Thymus (tissue), 11 donors: ENCODE data around the gene INTS15. TPM values are rescaled to one million over a fixed set of nuclear protein-coding genes. Genes with fewer than 3 reads are reported as not detected.
A peak's percentile ranks its signal among the peaks of the same experiment; 100 is the strongest.

ENCODE experiments used
- DNase-seq, 9 donors: peaks; one replicate each; pipeline ENCODE4 v3.0.0-alpha.2; 2013; ENCODE audit warnings: low spot score in 9 of 9, low read depth in 6 of 9, missing footprints in 1 of 9
- H3K27ac ChIP-seq, 2 donors: one replicate each; pipeline ENCODE4 v1.5.1; 2013; ENCODE audit warnings: control low read depth in 1 of 2, low read depth in 1 of 2, low read length in 1 of 2, mild to moderate bottlenecking in 1 of 2, moderate library complexity in 1 of 2
- H3K27me3 ChIP-seq, 2 donors: one replicate each; pipeline ENCODE4 v1.5.1; 2013; ENCODE audit warnings: low read length in 1 of 2; ENCODE audit not compliant: control insufficient read depth in 2 of 2, insufficient read depth in 1 of 2
- H3K36me3 ChIP-seq, 2 donors: one replicate each; pipeline ENCODE4 v1.5.1; 2013; ENCODE audit warnings: low read length in 1 of 2, mild to moderate bottlenecking in 1 of 2, moderate library complexity in 1 of 2; ENCODE audit not compliant: control insufficient read depth in 2 of 2, insufficient read depth in 2 of 2
- H3K4me1 ChIP-seq, 2 donors: one replicate each; pipeline ENCODE4 v1.5.1; 2013; ENCODE audit warnings: low read length in 2 of 2; ENCODE audit not compliant: control insufficient read depth in 2 of 2, insufficient read depth in 2 of 2
- H3K4me3 ChIP-seq, 2 donors: one replicate each; pipeline ENCODE4 v1.5.1; 2013; ENCODE audit warnings: low read length in 2 of 2, control low read depth in 1 of 2, mild to moderate bottlenecking in 1 of 2
- H3K9me3 ChIP-seq, 2 donors: one replicate each; pipeline ENCODE4 v1.5.1; 2013; ENCODE audit warnings: low read length in 1 of 2, mild to moderate bottlenecking in 1 of 2; ENCODE audit not compliant: control insufficient read depth in 2 of 2, insufficient read depth in 1 of 2
- WGBS: extraction: QIAGEN DNeasy Blood & Tissue Kit; methylation state at CpG from one replicate; pipeline ENCODE4 v1.1.7; 2013; 5-methylcytosine and 5-hydroxymethylcytosine counted together
- polyA plus RNA-seq: library from polyadenylated mRNA; stranded (reverse); fragments of 200-250 nt; gene quantifications from one replicate; pipeline ENCODE4 v1.2.3, GENCODE V29; 2013
- total RNA-seq: library from RNA; stranded (reverse); fragments of 120-200 nt; gene quantifications from one replicate; pipeline ENCODE4 v1.2.4, GENCODE V29; 2013
- donor health status: healthy.

INTS15 gene
- total and polyA plus RNA-seq, 2 donors = 16.8 to 28.7 TPM

- H3K27me3 ChIP-seq = no peaks in the 10 kb centered on the region
- peak within 1 kb of the TSS in 1 of 2 donors; percentile 87 for H3K27ac ChIP-seq
- H3K9me3 ChIP-seq = peaks cover 0 to 6% of the 10 kb centered on the region in 2 donors
- DNase-seq = peak in 2 of 9 donors; percentile 39 to 51
- WGBS = 2% methylated on average over 104 of the region's 104 CpGs
- H3K4me1 ChIP-seq = peaks cover 13 to 18% of the 10 kb centered on the region in 2 donors
- H3K4me3 ChIP-seq = peak within 1 kb of the TSS; percentile 56 to 94
- H3K36me3 ChIP-seq = peaks cover 19 to 23% of the 10 kb centered on the region in 2 donors
Measured at GRCh38 chr7:6636741-6637543, 47.1 kb downstream of the INTS15 start, which contains the start of gene ZNF316. ZNF316 (plus strand) TSS chr7:6637318; CDS start chr7:6642410, 5,092 bp downstream.

GRCh38 chr7:6637544-6638229 is 47.9 kb downstream of the INTS15 start:
- peak overlapping the region; percentile 56 to 94 for H3K4me3 ChIP-seq
- H3K27me3 ChIP-seq = no peaks in the 10 kb centered on the region
- peaks cover 26 to 29% of the 10 kb centered on the region in 2 donors for H3K36me3 ChIP-seq
- DNase-seq = peak in 4 of 9 donors; percentile 45 to 77 (median 62)
- peaks cover 13 to 18% of the 10 kb centered on the region in 2 donors for H3K4me1 ChIP-seq
- peak overlapping the region in 1 of 2 donors; percentile 61 for H3K27ac ChIP-seq
- under 1% methylated on average over 60 of the region's 60 CpGs for WGBS
- H3K9me3 ChIP-seq = peaks cover 0 to 6% of the 10 kb centered on the region in 2 donors

GRCh38 chr7:6639032-6639431 is 49.2 kb downstream of the INTS15 start:
- H3K27me3 ChIP-seq = no peaks in the 10 kb centered on the region
- peaks cover 0 to 6% of the 10 kb centered on the region in 2 donors for H3K9me3 ChIP-seq
- peaks cover 40 to 43% of the 10 kb centered on the region in 2 donors for H3K36me3 ChIP-seq
- 97% methylated on average over 4 of the region's 4 CpGs for WGBS
- no peak overlapping the region for H3K4me3 ChIP-seq
- H3K27ac ChIP-seq = no peak overlapping the region
- DNase-seq = no peak
- H3K4me1 ChIP-seq = peaks cover 13 to 18% of the 10 kb centered on the region in 2 donors

- 98% methylated on average over 11 of the region's 11 CpGs for WGBS
- H3K36me3 ChIP-seq = peaks cover 46 to 49% of the 10 kb centered on the region in 2 donors
- H3K27me3 ChIP-seq = no peaks in the 10 kb centered on the region
- peaks cover 0 to 6% of the 10 kb centered on the region in 2 donors for H3K9me3 ChIP-seq
- no peak overlapping the region for H3K4me3 ChIP-seq
- no peak overlapping the region for H3K27ac ChIP-seq
- no peak for DNase-seq
- peaks cover 13 to 18% of the 10 kb centered on the region in 2 donors for H3K4me1 ChIP-seq
Measured at GRCh38 chr7:6639627-6640026, 49.8 kb downstream of the INTS15 start.

- Histone ChIP-seq H3K27ac (no peak overlapping the region), H3K4me3 (no peak overlapping the region), H3K36me3 (peaks cover 52 to 54% of the 10 kb centered on the region in 2 donors), H3K9me3 (peaks cover 0 to 6% of the 10 kb centered on the region in 2 donors), H3K27me3 (no peaks in the 10 kb centered on the region), H3K4me1 (peaks cover 13 to 18% of the 10 kb centered on the region in 2 donors)
- 92% methylated on average over 11 of the region's 11 CpGs for WGBS
- DNase-seq = no peak
Measured at GRCh38 chr7:6640246-6640721, 50.5 kb downstream of the INTS15 start.

GRCh38 chr7:6641305-6642035 is 51.6 kb downstream of the INTS15 start:
- 97% methylated on average over 15 of the region's 15 CpGs for WGBS
- Histone ChIP-seq H3K27me3 (no peaks in the 10 kb centered on the region), H3K27ac (no peak overlapping the region), H3K4me1 (peaks cover 13 to 16% of the 10 kb centered on the region in 2 donors), H3K36me3 (peaks cover 61% of the 10 kb centered on the region in 2 donors), H3K9me3 (peaks cover 0 to 6% of the 10 kb centered on the region in 2 donors), H3K4me3 (no peak overlapping the region)
- DNase-seq = no peak

- peaks cover 0 to 6% of the 10 kb centered on the region in 2 donors for H3K9me3 ChIP-seq
- H3K27ac ChIP-seq = no peak overlapping the region
- no peak overlapping the region for H3K4me3 ChIP-seq
- 97% methylated on average over 24 of the region's 24 CpGs for WGBS
- peaks cover 11 to 12% of the 10 kb centered on the region in 2 donors for H3K4me1 ChIP-seq
- DNase-seq = no peak
- no peaks in the 10 kb centered on the region for H3K27me3 ChIP-seq
- peaks cover 63 to 70% of the 10 kb centered on the region in 2 donors for H3K36me3 ChIP-seq
Measured at GRCh38 chr7:6642239-6642839, 52.5 kb downstream of the INTS15 start.

- DNase-seq = no peak
- peaks cover 0 to 6% of the 10 kb centered on the region in 2 donors for H3K9me3 ChIP-seq
- H3K27ac ChIP-seq = no peak overlapping the region
- 96% methylated on average over 22 of the region's 22 CpGs for WGBS
- H3K27me3 ChIP-seq = no peaks in the 10 kb centered on the region
- peaks cover 66 to 77% of the 10 kb centered on the region in 2 donors for H3K36me3 ChIP-seq
- H3K4me1 ChIP-seq = peaks cover 9 to 10% of the 10 kb centered on the region in 2 donors
- H3K4me3 ChIP-seq = no peak overlapping the region
Measured at GRCh38 chr7:6642861-6643640, 53.2 kb downstream of the INTS15 start.
